OCI-LY3 (cell line): ENCODE results near the gene REC8.

ENCODE experiments used
- CTCF ChIP-seq: fragments of 200-600, 300-600 bp; sonication (generic); IDR thresholded peaks from 2 replicates; pipeline ENCODE4 v1.5.1; 2014; ENCODE audit warnings: antibody characterized with exemption, low read length, low read depth
- EZH2phosphoT487 ChIP-seq: fragments of 200-600 bp; shearing (Covaris generic); IDR thresholded peaks from 2 replicates; pipeline ENCODE4 v1.6.1; 2018; ENCODE audit warnings: antibody characterized with exemption, mixed run types, low read depth

DNA sequence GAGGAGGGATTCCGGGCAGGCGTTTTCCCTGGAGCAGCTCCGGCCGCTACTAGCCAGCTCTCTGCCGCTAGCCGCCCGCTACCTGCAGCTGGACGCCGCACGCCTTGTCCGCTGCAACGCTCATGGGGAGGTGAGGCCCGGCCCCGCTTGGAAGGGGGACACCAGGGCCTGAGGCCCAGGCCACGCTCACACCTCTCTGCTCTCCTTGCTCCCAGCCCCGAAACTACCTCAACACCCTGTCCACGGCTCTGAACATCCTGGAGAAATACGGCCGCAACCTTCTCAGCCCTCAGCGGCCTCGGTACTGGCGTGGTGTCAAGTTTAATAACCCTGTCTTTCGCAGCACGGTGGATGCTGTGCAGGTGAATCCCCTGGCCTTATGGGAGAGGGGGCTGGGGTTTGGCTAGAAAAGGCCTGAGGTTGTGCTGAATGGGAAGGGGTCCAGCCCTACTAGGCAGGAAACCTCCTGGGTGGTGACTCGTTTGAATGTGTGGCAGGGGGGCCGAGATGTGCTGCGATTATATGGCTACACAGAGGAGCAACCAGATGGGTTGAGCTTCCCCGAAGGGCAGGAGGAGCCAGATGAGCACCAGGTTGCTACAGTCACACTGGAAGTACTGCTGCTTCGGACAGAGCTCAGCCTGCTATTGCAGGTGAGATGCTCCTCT lies 24.0 kb upstream of the REC8 start:
- TF ChIP-seq CTCF = no peak
- TF ChIP-seq EZH2phosphoT487 = no peak
